GM21528 (cell line): Measurements from ENCODE around the gene RNF14.

Experiments used
- ATAC-seq: cut with Tn5 transposase; IDR thresholded peaks from one replicate; pipeline ENCODE4 v1.9.1; 2021; ENCODE audit warnings: mild to moderate bottlenecking, moderate library complexity; ENCODE audit not compliant: unreplicated experiment, low FRiP score

Gene RNF14

DNA sequence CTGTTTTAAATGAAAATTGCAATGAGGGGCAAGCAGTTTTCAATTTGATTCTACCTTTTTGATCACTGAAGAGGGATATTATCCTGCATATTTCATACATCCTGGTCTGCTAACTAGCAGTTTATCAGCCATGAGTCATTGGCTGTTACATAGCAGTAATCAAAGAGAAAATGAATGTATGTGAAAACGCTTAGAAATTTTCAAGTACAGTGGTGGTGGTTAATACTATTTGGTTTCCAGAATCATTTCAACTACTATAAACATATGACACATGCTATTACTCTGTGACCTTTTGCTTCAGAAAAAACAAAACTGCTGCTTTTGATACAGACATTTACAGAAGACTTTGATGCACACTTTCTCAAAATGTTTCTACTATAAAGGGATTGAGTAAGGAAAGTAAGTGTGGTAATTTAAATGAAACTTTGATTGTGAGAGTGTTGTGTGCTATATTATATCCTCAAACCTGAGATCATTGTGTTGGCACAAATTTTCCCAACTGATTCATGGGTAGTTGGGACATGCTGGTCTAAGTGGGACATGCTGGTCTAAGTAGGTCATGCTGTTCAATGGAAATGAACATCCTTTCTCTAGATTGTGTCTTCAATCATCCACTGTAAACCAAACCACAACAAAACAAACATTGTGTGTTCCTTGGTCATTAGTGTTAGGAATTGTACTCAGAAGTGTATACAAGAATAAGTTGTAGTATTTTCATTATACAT lies 5.1 kb downstream of the RNF14 start:
- ATAC-seq, result no peak

DNA sequence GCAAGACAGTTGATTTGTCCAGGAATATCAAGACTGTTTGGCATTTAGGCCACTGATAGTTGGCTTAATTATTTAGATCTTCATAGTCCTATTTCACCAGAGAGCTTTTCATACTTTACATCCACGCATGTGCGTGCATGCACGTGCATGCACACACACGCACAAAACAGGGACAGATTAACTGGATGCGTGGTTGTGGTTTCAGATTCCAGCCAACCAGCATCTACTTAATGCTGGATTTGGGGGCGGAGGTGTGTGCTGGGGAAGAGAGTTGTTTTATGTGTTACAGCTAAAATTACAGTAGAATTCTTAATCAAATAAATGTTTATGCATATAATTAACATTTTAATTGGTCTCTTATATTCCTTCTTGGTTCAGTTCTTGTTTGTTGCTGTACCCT lies 7.3 kb downstream of the RNF14 start:
- ATAC-seq, result no peak

DNA sequence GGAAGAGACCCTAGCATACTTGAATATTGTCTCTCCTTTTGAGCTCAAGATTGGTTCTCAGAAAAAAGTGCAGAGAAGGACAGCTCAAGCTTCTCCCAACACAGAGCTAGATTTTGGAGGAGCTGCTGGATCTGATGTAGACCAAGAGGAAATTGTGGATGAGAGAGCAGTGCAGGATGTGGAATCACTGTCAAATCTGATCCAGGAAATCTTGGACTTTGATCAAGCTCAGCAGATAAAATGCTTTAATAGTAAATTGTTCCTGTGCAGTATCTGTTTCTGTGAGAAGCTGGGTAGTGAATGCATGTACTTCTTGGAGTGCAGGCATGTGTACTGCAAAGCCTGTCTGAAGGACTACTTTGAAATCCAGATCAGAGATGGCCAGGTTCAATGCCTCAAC lies 9.5 kb downstream of the RNF14 start:
- ATAC-seq, result no peak

DNA sequence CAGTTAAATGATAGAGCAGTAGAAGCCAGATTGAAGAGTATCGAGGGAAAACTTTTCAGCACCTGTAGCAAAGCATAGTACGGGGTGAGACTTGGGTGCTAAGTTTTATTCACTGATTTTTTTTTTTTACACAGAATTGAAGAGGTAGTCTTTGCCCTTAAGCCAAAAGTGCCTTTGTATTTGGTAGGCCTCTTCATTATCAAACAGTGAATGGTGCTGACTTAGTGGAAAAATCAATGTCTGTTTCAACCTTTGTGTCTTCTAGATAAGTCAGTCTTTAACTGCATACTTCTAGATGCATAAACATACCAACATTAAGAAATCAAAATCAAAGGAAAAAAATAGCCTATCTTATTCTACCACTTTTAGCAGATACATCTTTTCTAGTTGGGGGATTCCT lies 13.7 kb downstream of the RNF14 start:
- no peak for ATAC-seq

DNA sequence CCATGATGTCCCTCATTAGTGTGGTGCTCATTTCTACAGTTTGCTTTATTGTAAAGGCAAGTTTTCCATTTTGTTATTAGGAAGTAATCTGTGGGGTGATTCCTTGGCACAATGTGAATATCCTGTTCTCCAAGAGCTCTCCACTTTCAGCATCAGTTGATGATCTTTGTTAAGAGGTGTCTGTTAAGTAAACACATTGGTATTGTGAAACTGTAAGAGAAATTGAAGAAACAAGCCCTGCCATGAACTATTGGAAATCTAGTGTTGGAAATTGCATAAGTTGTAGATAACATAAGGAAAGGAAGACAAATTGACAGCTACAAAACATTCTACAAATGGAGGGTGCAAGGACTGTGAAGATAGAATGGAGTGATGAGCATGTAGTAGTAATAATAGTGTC lies 17.2 kb downstream of the RNF14 start:
- no peak for ATAC-seq

DNA sequence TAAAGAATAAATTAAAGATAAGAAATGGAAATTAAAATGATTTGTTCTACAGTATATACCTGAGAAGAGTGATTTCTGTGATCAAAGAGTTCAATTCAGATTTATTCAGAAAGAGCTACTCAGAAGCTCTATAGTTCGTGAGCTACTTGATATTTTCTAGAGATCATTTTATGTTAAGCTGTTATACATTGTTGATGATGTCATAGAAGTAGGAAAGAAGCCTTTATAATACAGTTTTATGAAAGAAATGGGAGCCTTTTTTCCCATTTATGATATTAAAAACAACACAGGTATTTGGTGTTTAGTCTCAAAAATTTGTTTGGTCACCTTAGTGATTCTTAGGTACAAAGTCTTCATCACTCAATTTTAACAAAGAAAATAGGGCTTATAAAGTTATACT lies 20.8 kb downstream of the RNF14 start:
- no peak for ATAC-seq

DNA sequence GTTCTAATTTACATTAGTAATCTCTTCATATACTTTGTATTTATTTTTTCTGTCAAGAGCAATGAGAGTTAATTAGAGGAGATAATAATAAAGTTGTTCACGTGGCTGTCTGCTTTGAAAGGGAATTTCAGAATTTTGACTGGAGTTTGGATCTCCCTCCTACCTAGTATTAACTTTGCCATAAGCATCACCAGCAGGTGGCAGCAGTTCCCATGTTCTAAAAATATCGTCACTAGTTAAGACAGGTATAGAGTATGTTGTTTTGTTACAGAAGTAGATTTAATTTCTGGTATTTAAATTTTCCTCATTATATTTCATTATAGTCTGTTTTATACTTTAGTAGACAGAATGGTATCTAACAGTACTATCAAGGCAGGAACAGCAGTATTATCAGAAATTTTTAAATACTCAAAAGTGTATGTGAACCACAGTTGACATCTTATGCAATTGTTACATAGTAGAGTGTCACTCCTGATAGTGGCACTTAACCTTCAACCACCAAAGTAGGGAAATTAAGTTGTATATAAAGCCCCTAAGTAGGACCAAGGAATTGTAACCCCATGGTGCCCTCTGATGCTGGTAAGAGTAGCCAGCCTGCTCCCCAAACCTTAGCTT lies 23.6 kb downstream of the RNF14 start:
- ATAC-seq, result peak; percentile 60

DNA sequence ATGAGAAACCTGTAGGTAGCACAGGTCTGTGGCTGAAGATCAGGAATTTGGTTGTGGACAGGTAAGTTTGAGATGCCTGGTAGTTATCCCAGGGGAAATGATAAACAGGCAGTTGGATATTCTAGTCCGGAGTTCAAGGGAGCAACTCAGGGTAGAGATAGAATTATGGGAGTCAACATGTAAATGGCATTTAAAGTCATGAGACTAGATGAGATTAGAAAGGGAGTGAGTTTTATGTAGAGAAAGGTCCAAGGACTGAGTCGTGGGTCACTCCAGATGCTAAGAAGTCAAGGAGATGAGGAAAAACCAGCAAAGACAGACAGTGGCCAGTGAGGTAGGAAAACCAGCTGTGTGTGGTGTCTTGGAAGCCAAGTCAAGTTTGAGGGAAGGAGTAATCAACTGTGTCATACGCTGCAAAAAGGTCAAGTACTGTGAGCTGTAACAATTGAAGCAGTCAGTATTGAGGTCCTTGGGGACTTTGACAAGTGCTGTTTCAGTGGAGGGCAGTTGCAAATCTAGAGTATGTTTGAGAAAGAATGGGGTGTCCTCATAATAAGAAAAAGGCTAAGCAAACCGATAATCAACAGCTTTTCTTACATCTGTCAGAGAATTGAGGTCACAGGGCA lies 25.7 kb downstream of the RNF14 start:
- no peak for ATAC-seq

DNA sequence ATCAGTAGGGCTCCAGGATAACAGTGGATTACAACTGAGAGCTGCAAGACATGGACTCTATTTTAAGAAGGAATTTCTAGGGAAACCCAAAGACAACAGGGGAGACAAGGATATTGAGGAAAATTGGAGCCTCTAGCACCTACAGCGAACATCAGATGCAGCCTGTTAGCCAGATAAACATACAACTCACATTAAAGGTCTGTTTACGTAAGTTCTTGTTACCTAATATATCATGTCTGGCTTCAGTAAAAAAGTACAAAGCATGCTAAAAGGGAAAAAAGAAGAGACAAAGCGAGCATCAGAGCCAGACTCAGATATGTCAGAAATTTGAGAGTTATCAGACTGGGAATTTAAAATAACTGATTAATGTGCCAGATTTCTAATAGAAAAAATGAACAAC lies 26.8 kb downstream of the RNF14 start:
- no peak for ATAC-seq

DNA sequence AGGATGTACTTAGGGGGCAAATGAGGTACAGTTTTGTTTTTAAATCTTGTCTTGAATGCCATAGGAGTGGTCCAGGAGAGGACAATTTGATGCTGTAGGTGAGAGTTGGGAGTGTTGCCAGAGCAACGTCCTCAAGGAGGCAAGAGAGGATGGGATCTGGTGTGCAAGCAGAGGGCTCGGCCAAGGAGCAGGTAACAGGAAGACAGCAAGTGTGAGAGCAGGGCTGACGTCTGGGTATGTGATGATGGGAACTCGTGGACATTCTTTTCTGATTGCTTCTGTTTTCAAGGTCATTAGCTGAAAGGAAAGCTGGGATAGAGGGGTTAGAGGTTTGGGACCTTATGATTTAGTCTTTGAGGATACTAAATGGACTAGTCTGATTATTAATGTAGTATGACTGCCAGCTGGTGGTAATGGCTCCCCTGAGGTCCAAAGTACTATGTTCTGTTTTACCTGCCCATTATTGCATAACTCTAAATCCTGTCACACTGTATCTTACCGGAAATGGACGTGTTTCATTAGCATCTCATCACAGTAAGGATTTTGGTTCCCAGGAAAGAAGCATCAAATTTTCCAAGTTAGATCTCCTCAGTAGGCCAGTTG lies 28.6 kb downstream of the RNF14 start:
- ATAC-seq, result no peak

DNA sequence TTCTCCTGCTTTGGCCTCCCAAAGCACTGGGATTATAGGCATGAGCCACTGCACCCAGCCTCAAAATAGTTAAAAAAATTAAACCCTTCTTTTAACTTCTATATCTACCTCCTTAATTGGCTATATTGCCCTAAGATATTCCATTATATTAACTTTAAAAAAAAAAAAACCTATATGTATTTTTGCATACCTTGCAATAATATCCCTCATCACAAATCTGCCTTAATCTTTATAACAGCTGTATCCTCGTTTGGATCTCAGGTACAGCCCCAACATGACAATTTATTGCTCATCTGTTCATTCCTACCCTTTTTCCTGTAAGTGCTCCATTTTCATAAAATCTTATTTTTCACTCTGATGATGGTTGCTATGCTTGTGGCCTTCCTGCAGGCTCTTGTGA lies 31.3 kb downstream of the RNF14 start:
- no peak for ATAC-seq

DNA sequence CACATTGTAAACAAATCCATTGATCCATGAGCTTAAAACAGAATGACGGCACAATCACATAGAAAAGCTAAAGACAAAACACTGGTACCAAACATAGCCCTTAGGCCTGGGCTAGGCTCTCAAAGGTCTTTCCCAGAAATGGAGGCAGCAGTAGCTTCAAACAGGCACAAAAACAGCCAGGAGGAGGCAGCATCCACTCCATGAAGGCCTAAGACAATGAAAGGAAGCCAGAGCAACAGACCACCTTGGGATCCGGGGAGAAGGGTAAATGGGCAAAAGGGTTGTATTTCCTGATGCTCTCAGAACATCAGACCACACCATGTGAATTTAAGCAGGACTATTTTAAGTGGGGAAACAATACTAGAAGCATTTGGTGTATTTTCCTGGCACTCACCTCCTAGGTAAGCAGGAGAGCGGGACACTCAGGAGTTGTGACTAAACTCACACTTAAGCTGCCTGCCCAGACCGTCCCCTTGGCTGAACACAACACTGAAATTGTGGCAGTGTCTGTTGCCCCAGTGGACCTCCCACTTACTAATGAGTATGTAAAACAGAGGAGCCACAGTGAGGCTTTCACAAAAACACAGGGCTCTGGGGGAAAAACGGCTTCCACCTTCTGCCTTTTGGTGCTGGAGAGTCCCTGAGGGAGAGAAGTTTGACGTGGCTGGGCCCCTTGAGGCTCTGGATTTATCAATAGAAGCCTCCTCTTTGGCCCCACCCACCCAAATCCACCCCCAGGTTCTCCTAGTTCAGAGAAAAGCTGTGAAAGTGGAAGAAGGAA lies 32.0 kb downstream of the RNF14 start:
- no peak for ATAC-seq

DNA sequence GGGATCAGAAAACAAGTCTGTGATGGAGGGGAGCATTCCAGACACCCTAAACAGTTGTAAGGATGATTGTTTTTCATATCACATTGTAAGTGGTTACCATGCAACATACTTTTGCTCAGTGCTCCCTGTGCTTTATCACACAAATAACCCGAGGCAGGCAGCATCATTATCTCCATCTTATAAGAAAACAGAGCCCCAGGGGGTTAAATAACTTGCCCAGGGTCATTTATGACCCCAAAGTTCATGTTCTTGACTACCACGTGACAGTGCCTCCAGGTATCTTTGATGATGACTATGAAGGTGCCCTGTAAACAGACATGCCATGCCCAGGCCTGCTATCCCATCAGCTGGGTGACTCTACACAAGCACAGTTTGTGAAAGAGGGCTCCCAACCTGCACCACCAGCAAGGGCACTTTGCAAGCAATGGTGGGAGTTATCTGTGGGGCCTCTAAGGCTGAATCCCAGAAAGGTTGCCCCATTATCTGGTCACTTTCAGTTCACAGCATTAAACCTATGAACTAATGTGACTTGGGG lies 34.4 kb downstream of the RNF14 start:
- no peak for ATAC-seq

DNA sequence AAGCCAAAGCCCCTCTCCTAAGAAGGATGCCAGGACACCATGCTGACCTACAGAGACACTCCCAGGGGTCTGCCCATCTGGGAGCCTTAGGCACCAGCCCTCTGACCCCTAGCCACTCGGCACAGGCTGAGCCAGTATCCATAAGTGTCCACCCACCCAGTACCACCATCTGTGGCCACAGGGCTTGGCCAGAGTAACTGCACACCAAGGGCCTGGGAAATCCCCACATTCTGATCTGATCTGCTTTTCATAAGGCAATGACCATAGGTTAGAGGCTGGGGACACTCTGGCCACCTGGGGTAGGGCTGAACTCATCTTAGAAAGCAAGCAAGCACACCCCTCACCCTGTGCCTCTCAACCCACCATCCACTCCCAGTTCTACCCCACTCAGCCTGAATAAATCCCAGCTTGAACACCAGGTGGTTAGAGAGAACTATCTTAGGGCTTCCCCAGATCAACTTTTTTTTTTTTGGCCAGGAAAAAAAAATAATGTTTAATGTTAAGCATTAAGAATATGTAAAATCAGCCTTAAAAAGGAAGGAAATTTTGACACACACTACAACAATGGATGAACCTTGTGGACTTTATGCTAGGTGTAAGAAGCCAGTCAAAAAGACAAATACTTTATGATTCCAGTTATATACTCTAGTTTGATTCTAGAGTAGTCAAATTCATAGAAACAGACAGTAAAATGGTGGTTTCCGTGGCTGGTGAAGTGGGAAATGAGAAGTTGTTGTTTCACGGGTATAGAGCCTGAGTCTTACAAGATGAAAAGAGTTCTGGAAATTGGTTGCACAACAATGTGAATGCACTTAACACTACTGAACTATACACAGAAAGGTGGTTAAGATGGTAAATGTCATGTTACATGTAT lies 37.7 kb downstream of the RNF14 start:
- no peak for ATAC-seq

DNA sequence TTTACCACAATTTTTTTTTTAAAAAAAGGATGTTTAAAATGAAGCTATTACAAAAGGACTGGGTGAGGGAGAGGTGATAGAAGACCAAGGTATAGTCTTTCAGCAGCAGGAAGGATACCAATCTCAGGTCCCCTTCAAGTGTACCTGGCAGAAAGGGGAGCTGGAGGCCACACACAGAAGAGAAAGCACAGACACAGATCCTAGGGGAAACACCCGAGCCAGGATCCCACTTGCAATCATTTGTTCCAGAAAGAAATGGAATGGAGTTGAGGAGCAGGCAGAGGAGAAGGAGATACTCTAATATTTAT lies 38.3 kb downstream of the RNF14 start:
- no peak for ATAC-seq

DNA sequence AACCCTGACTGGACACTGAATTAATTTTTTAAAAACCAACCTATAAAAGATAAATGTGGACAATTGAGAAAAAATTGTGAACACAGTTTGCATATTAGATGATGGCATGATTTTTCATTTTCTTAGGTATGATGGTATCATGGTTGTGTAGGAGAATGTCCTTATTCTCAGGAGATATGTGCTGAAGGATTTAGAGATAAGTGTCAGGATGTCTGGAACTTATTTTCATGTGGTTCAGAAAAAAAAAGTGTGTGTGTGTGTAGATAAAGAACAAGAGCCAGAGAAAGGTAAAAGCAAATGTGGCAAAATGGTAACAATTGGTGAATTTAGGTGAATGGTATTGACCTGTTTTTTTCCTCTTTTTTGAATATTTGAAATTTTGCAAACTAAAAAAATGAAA lies 39.9 kb downstream of the RNF14 start:
- ATAC-seq, result no peak

DNA sequence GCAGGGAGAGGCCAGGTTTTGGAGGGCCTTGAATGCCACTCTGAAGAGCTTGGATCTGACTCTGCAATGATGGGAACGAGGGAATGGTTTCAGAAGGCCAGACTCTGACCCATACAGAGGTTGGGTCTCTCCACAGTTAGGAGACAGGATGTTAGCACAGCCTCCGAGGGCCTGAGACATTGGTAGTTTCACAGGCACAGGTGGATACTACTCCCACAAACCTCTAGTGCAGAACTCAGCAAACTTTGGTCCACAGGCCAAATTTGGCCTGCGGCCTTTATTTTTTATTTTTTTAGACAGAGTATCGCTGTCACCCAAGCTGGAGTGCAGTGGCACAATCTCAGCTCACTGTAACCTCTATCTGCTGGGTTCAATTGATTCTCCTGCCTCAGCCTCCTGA lies 41.0 kb downstream of the RNF14 start:
- no peak for ATAC-seq

DNA sequence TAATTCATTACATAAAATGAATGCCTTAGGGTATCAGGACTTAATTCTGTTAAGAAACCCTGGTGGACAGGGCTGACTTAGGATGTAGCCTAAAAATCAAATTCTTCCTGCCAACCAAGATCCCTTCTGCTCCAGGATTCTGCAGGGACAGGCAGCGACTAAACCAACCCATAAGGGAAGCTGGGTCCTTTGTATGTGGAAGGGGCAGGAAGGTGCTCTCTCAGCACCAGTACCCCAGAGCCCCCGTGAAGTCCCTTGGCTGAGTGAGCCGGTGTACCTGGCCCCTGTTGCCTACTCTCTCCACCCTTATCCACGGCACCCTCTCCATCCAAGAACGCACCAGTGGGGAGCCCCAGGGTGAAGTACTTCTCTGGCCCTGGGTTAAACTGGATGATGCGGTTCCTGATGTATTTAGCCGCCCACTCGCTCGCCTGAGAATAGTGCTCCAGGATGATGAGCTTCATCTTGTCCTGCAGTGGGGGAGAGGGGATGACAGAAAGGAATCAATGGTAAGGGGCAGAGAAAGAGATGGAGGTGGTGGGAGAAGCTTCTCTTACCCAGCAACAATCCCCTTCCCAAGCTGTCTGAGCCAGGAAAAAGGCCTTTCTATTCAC lies 42.8 kb downstream of the RNF14 start:
- no peak for ATAC-seq

DNA sequence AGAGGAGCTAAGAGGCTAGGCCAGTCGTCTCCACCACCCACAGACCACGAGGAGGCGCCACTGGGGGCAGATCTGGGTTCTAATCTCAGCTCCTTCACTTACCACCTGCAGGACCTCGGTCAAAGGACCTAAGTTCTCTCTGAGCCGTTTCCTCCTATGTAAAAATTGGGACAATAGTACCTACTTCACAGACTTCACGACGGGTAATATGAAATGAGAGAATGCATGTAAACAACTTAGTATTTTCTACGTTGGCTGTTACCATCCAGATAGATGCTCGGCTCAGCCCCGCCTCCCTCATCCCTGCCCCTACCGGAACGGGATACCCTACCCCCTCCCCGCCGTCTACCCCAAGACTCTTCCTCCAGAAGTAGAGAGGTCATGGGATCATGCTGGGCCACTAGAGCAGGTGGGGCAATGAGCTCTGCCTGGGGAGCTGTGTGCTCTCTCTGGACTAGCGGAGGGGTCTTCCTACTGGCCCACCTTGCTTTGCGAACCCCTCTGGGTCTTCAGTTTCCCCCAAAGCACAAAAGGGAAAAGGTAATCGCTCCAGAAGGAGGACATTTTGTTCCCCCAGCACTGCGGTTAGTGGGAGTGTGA lies 43.4 kb downstream of the RNF14 start:
- no peak for ATAC-seq
